CD4-positive, CD25-positive, alpha-beta regulatory T cell (primary cell): ENCODE data around the gene FGF18. TPM values are rescaled to one million over a fixed set of nuclear protein-coding genes. Genes with fewer than 3 reads are reported as not detected.

Experiments used
- ATAC-seq, 2 donors: fragments of 150-1000 bp; cut with Tn5 transposase; one replicate each; pipeline ENCODE4 v1.10.0; 2021; ENCODE audit warnings: low read depth in 2 of 2, moderate number of reproducible peaks in 2 of 2, moderate library complexity in 1 of 2
- DNase-seq, 3 donors: peaks; one replicate each; pipeline versions ENCODE4 v3.0.0 to v3.0.0-alpha.2; 2012 to 2022; ENCODE audit warnings: mixed read lengths in 1 of 3
- H3K27ac ChIP-seq: one replicate; pipeline ENCODE4 v1.7.0; 2013; ENCODE audit warnings: mild to moderate bottlenecking, low read length; ENCODE audit not compliant: insufficient read depth, poor library complexity, severe bottlenecking
- H3K27me3 ChIP-seq: one replicate; pipeline ENCODE4 v1.7.0; 2013; ENCODE audit warnings: low read length; ENCODE audit not compliant: control insufficient read depth, insufficient read depth
- H3K36me3 ChIP-seq: one replicate; pipeline ENCODE4 v1.7.0; 2013; ENCODE audit warnings: mild to moderate bottlenecking, low read length, moderate library complexity; ENCODE audit not compliant: control insufficient read depth, insufficient read depth
- H3K4me1 ChIP-seq: 2 replicates; pipeline ENCODE4 v1.7.0; 2013; ENCODE audit warnings: mild to moderate bottlenecking, low read length; ENCODE audit not compliant: insufficient read depth, control insufficient read depth, poor library complexity, severe bottlenecking
- H3K4me3 ChIP-seq: one replicate; pipeline ENCODE4 v1.7.0; 2013; ENCODE audit warnings: low read depth, mild to moderate bottlenecking, low read length, moderate library complexity
- H3K9me3 ChIP-seq, 2 experiments: 1 replicate in 1 of 2; 2 replicates in 1 of 2; pipeline ENCODE4 v1.7.0; 2013; ENCODE audit warnings: low read length in 2 of 2, mild to moderate bottlenecking in 1 of 2, moderate library complexity in 1 of 2; ENCODE audit not compliant: control insufficient read depth in 2 of 2
- H3K27ac Mint-ChIP-seq, 3 donors: one replicate each; pipeline ENCODE4 v1.8.0; 2020 to 2022; ENCODE audit warnings: mild to moderate bottlenecking in 3 of 3, mixed read lengths in 3 of 3, moderate library complexity in 2 of 3
- H3K27me3 Mint-ChIP-seq: one replicate; pipeline ENCODE4 v1.8.0; 2022; ENCODE audit warnings: mild to moderate bottlenecking, mixed read lengths
- H3K36me3 Mint-ChIP-seq: one replicate; pipeline ENCODE4 v1.8.0; 2020; ENCODE audit warnings: mixed read lengths
- H3K4me1 Mint-ChIP-seq, 4 donors: one replicate each; pipeline ENCODE4 v1.8.0; 2020 to 2022; ENCODE audit warnings: mixed read lengths in 4 of 4, mild to moderate bottlenecking in 1 of 4
- H3K4me3 Mint-ChIP-seq, 4 donors: one replicate each; pipeline ENCODE4 v1.8.0; 2020 to 2022; ENCODE audit warnings: mild to moderate bottlenecking in 4 of 4, mixed read lengths in 4 of 4, moderate library complexity in 3 of 4
- H3K9me3 Mint-ChIP-seq, 7 donors: one replicate each; pipeline ENCODE4 v1.8.0; 2020 to 2022; ENCODE audit warnings: mixed read lengths in 7 of 7, mild to moderate bottlenecking in 3 of 7, moderate library complexity in 2 of 7
- polyA plus RNA-seq, 4 donors: library from polyadenylated mRNA; unstranded; fragments of 300-500 nt; fragmentation: Illumina TruSeq; gene quantifications; one replicate each; pipeline ENCODE4 v1.2.3, GENCODE V29; 2021
- total RNA-seq: library from RNA; stranded (reverse); gene quantifications from one replicate; pipeline ENCODE4 v1.2.3, GENCODE V29; 2022

FGF18 gene
- total and polyA plus RNA-seq, 5 donors from 2014 or later: 0.18 to 0.57 TPM; not detected in 3

GRCh38 chr5:171420431-171421241 lies 1.2 kb downstream of the FGF18 start:
- H3K9me3 ChIP-seq: no peaks in the 10 kb centered on the region
- DNase-seq (no peak), ATAC-seq (no peak)
- peaks cover 26% of the 10 kb centered on the region for H3K4me1 ChIP-seq
- no peaks in the 10 kb centered on the region for H3K27me3 ChIP-seq
- Mint-ChIP-seq H3K4me1 (peaks cover 0 to 22% (median 2%) of the 10 kb centered on the region in 4 donors), H3K27me3 (peaks cover 30% of the 10 kb centered on the region), H3K27ac (peak overlapping the region in 1 of 3 donors; percentile 91), H3K9me3 (peaks cover 0 to 1% (median 0%) of the 10 kb centered on the region in 7 donors), H3K36me3 (no peaks in the 10 kb centered on the region), H3K4me3 (peak overlapping the region in 3 of 4 donors; percentile 64 to 87 (median 81))
- no peak overlapping the region for H3K27ac ChIP-seq
- no peak overlapping the region for H3K4me3 ChIP-seq
- H3K36me3 ChIP-seq: no peaks in the 10 kb centered on the region

GRCh38 chr5:171421331-171422262 lies 2.1 kb downstream of the FGF18 start:
- Histone ChIP-seq H3K36me3 (no peaks in the 10 kb centered on the region), H3K4me1 (peaks cover 26% of the 10 kb centered on the region), H3K4me3 (no peak overlapping the region), H3K27ac (no peak overlapping the region), H3K27me3 (no peaks in the 10 kb centered on the region), H3K9me3 (no peaks in the 10 kb centered on the region)
- peaks cover 30% of the 10 kb centered on the region for H3K27me3 Mint-ChIP-seq
- H3K9me3 Mint-ChIP-seq: peaks cover 0 to 1% (median 0%) of the 10 kb centered on the region in 7 donors
- peak overlapping the region in 2 of 4 donors; percentile 48 to 72 for H3K4me3 Mint-ChIP-seq
- ATAC-seq (no peak), DNase-seq (no peak)
- peaks cover 0 to 22% (median 2%) of the 10 kb centered on the region in 4 donors for H3K4me1 Mint-ChIP-seq
- no peak overlapping the region for H3K27ac Mint-ChIP-seq
- no peaks in the 10 kb centered on the region for H3K36me3 Mint-ChIP-seq

GRCh38 chr5:171422495-171422894 lies 3.0 kb downstream of the FGF18 start:
- Mint-ChIP-seq H3K36me3 (no peaks in the 10 kb centered on the region), H3K4me3 (no peak overlapping the region), H3K4me1 (peaks cover 0 to 22% (median 2%) of the 10 kb centered on the region in 4 donors), H3K27me3 (peaks cover 30% of the 10 kb centered on the region), H3K27ac (no peak overlapping the region), H3K9me3 (peaks cover 0 to 1% (median 0%) of the 10 kb centered on the region in 7 donors)
- no peak for ATAC-seq
- Histone ChIP-seq H3K27ac (no peak overlapping the region), H3K4me3 (no peak overlapping the region), H3K4me1 (peaks cover 26% of the 10 kb centered on the region), H3K36me3 (no peaks in the 10 kb centered on the region), H3K27me3 (no peaks in the 10 kb centered on the region), H3K9me3 (no peaks in the 10 kb centered on the region)
- no peak for DNase-seq

DNA sequence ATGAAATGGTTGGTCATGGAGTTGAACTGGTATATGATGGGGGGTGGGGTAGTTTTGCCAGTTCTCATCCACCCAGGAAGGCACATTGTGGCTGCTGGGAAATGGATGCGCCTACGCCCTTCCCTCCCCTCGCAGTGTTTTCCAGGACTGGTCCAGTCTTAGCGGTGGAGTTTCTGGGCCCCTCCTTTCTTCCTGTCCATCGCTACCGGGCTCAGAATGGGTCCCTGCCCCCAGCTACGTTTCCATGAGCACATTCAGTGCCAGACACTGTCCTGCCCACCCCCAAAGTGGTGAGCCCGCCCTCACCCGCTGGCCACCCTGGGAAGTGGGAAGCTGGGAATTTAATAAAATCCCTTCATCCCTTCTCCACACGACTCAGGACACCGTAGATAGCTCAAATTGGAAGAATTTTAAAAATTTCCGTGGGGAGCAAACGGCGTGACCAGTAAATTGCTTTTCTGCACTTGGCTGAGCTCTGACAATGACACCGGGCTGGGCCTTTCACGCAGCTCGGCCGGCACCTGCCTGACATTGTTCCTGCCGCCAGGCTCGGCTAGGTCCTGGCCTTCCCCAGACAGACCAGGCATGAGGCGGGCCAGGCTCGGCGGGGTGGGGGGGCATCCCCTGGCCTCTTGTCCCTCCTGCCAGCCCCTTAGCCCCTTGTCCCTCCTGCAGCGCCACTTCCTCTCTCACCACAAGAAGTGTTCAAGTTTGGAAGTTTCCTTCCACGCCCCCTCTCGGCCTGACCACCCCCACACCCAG lies 3.6 kb downstream of the FGF18 start:
- H3K4me1 Mint-ChIP-seq: peaks cover 0 to 22% (median 2%) of the 10 kb centered on the region in 4 donors
- H3K27ac Mint-ChIP-seq: no peak overlapping the region
- ATAC-seq (no peak), DNase-seq (no peak)
- H3K4me3 ChIP-seq: no peak overlapping the region
- no peaks in the 10 kb centered on the region for H3K36me3 ChIP-seq
- H3K9me3 Mint-ChIP-seq: peaks cover 0 to 1% (median 0%) of the 10 kb centered on the region in 7 donors
- no peaks in the 10 kb centered on the region for H3K9me3 ChIP-seq
- no peak overlapping the region for H3K4me3 Mint-ChIP-seq
- H3K36me3 Mint-ChIP-seq: no peaks in the 10 kb centered on the region
- no peaks in the 10 kb centered on the region for H3K27me3 ChIP-seq
- peaks cover 31% of the 10 kb centered on the region for H3K27me3 Mint-ChIP-seq
- no peak overlapping the region for H3K27ac ChIP-seq
- H3K4me1 ChIP-seq: peaks cover 26% of the 10 kb centered on the region

GRCh38 chr5:171424726-171425125 lies 5.3 kb downstream of the FGF18 start:
- Histone ChIP-seq H3K27me3 (no peaks in the 10 kb centered on the region), H3K27ac (no peak overlapping the region), H3K36me3 (no peaks in the 10 kb centered on the region), H3K4me1 (peaks cover 12% of the 10 kb centered on the region), H3K4me3 (no peak overlapping the region), H3K9me3 (no peaks in the 10 kb centered on the region)
- H3K27ac Mint-ChIP-seq: no peak overlapping the region
- H3K36me3 Mint-ChIP-seq: no peaks in the 10 kb centered on the region
- no peak for ATAC-seq
- H3K27me3 Mint-ChIP-seq: peaks cover 39% of the 10 kb centered on the region
- no peak overlapping the region for H3K4me3 Mint-ChIP-seq
- no peak for DNase-seq
- peaks cover 0 to 13% (median 1%) of the 10 kb centered on the region in 4 donors for H3K4me1 Mint-ChIP-seq
- H3K9me3 Mint-ChIP-seq: peaks cover 0 to 1% (median 0%) of the 10 kb centered on the region in 7 donors

GRCh38 chr5:171425596-171426244 lies 6.3 kb downstream of the FGF18 start:
- Mint-ChIP-seq H3K27ac (no peak overlapping the region), H3K9me3 (peaks cover 0 to 1% (median 0%) of the 10 kb centered on the region in 7 donors), H3K36me3 (no peaks in the 10 kb centered on the region), H3K4me3 (peak overlapping the region in 1 of 4 donors; percentile 38), H3K4me1 (peaks cover 0 to 9% (median 1%) of the 10 kb centered on the region in 4 donors), H3K27me3 (peaks cover 39% of the 10 kb centered on the region)
- no peaks in the 10 kb centered on the region for H3K36me3 ChIP-seq
- H3K27ac ChIP-seq: no peak overlapping the region
- DNase-seq (no peak), ATAC-seq (no peak)
- H3K27me3 ChIP-seq: no peaks in the 10 kb centered on the region
- H3K4me1 ChIP-seq: peaks cover 2% of the 10 kb centered on the region
- no peak overlapping the region for H3K4me3 ChIP-seq
- no peaks in the 10 kb centered on the region for H3K9me3 ChIP-seq

- H3K4me3 Mint-ChIP-seq: peak overlapping the region in 1 of 4 donors; percentile 38
- no peak for ATAC-seq
Measured at GRCh38 chr5:171426266-171426665, 6.8 kb downstream of the FGF18 start.

More at GRCh38 chr5:171426266-171426665, 6.8 kb downstream of the FGF18 start:
- no peak overlapping the region for H3K27ac Mint-ChIP-seq
- H3K9me3 Mint-ChIP-seq: peaks cover 0 to 1% (median 0%) of the 10 kb centered on the region in 7 donors
- no peak overlapping the region for H3K4me3 ChIP-seq
- H3K36me3 ChIP-seq: no peaks in the 10 kb centered on the region
- H3K4me1 Mint-ChIP-seq: peaks cover 0 to 4% (median 0%) of the 10 kb centered on the region in 4 donors
- no peaks in the 10 kb centered on the region for H3K36me3 Mint-ChIP-seq
- no peaks in the 10 kb centered on the region for H3K4me1 ChIP-seq
- H3K9me3 ChIP-seq: no peaks in the 10 kb centered on the region
- H3K27me3 ChIP-seq: no peaks in the 10 kb centered on the region
- DNase-seq: no peak
- peaks cover 34% of the 10 kb centered on the region for H3K27me3 Mint-ChIP-seq
- no peak overlapping the region for H3K27ac ChIP-seq
